ENCODE measurements around the gene ORMDL1.
A peak's percentile ranks its signal among the peaks of the same experiment; 100 is the strongest.

Gene ORMDL1, protein sequence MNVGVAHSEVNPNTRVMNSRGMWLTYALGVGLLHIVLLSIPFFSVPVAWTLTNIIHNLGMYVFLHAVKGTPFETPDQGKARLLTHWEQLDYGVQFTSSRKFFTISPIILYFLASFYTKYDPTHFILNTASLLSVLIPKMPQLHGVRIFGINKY

GRCh38 chr2:189783927-189784867 is at the start of gene ORMDL1, which contains the start of gene PMS1:
TSS of gene ORMDL1 (minus strand) at chr2:189784339. CDS start at chr2:189782595, 1,744 bp downstream.
TSS of gene PMS1 (plus strand) at chr2:189784450. CDS start at chr2:189791810, 7,360 bp downstream.
- peak; percentile 95 for DNase-seq

- no peak for DNase-seq
Measured at GRCh38 chr2:189830510-189830909, 46.4 kb upstream of the ORMDL1 start.

- no peak for DNase-seq
Measured at GRCh38 chr2:189829102-189829833, 45.1 kb upstream of the ORMDL1 start.

GRCh38 chr2:189826039-189826438 is 41.9 kb upstream of the ORMDL1 start:
- DNase-seq: no peak

DNA sequence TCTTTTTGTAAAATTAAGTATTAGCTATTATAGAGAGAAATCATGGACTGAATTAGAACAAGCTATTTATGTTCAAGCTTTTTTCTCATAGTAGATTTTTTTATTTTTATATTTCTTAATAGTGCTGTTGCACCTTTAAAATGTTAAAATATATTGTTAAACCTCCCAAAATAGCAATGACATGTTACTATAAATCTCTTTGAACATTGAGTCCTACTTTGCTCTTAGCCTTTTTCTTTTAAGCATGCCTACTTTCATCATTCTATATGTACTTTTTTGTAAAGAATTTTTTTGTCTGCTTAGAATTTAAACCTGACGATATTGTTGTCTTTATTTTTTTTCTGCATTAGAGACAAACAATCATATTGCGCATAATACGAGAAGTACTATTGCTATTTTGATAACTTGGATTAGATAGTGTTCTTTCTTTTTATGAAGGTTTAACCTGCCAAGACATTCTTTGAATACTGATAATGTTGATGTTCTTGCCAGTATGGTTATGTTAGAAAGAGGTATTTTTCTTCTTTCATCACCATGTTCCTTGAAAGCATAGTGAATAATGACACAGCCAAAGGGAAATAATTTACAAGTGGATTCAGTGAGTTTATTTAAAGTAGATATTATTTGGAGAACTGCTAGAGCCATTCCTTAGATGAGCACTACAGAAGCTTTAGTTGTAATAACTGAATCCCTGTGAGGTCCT is 40.7 kb upstream of the ORMDL1 start:
- DNase-seq: no peak

- no peak for DNase-seq
Measured at GRCh38 chr2:189821953-189822748, 38.0 kb upstream of the ORMDL1 start.

DNA sequence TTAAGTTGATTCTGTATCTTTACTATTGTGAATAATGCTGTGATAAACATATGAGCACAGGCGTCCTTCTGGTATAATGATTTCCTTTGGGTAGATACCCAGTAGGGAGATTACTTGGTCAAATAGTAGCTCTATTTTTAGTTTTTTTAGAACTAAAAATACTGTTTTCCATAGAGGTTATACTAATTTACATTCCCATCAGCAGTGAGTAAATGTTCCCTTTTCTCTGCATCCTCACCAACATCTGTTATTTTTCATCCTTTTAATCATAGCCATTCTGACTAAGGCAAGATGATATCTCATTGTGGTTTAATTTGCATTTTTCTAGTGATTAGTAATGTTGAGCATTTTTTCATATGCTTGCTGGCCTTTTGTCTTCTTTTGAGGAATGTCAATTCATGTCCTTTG is 35.2 kb upstream of the ORMDL1 start:
- DNase-seq: no peak

GRCh38 chr2:189818249-189819038 is 34.3 kb upstream of the ORMDL1 start:
- DNase-seq: no peak

GRCh38 chr2:189803431-189803830 is 19.3 kb upstream of the ORMDL1 start:
- no peak for DNase-seq

GRCh38 chr2:189802396-189802912 is 18.3 kb upstream of the ORMDL1 start:
- no peak for DNase-seq

- DNase-seq: no peak
Measured at GRCh38 chr2:189799531-189799930, 15.4 kb upstream of the ORMDL1 start.

GRCh38 chr2:189799030-189799331 is 14.8 kb upstream of the ORMDL1 start:
- DNase-seq: no peak

DNA sequence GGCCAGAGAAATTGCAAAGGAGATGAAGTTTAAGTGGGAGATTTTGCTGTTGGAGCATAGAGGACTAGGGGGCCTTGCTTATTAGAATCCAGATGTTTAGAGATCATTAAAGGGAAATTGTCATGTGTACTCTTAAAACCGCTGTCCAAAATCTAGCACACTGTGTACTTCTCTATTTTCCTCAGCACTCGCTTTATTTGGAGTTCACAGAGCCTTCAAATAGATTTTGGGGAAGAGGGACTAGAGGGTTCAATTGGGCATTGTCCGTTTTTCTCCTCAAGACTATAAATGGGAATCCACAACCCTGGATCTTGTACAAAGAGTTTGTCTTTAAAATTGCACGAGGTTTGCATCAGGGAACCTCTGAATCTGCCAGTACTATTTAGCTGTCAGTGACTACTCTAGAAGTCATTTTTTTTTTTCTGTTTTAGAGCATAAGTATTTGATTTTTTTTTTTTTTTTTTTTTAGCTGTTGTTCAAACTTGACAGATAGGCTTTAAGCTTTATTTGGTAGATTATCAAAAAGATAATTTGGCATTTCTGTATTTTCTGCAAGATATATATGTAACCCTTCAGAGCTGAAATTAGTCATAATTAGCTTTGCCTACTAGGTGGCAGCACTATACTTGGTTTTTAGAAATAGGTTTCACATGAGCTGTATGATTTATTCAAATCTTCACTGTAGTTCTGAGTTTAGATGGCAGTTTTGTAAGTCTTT is 14.3 kb upstream of the ORMDL1 start:
- DNase-seq: no peak

GRCh38 chr2:189797902-189798301 is 13.8 kb upstream of the ORMDL1 start:
- no peak for DNase-seq

GRCh38 chr2:189794310-189794709 is 10.2 kb upstream of the ORMDL1 start:
- DNase-seq: no peak

DNA sequence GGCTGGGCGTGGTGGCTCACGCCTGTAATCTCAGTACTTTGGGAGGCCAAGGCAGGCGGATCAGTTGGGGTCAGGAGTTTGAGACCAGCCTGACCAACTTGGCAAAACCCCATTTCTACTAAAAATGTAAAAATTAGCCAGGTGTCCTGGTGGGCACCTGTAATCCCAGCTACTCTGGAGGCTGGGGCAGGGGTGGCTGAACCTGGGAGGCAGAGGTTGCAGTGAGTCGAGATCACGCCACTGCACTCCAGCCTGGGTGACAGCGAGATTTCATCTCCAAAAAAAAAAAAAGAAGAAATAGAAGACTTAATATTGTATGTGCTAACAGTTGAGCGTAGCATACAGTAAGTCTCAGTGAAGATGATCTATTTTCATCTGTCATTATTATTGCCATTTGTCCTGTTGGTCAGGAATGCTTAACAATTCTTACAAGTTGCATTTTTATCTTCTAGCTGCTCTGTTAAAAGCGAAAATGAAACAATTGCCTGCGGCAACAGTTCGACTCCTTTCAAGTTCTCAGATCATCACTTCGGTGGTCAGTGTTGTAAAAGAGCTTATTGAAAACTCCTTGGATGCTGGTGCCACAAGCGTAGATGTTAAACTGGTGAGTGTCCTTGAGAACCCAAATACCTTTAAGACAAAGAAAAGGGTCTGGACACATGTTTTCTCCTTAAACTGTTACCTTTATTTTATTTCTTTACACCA is 7.4 kb upstream of the ORMDL1 start:
- no peak for DNase-seq

DNA sequence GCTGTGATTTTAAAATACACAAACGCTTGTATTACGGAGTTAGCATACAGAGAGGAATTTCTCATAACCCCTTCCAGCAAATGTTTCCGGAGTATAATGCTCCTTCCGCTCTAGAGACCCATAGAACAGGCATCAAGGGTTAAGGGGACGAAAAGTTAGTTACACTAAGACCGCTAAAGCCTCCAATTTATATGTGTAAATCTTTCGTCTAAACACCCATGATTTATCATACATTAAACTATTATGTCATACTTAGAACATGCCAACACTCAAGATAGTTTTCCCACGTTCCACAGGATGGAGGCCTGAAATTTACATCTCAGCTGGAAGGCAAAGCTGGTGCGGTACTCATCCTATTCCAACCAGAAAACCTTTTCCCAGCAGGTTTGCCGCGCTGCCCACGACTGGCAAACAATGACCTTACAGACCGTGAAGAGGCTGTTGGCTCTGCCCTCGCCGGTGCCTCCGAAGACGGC is 650 bp downstream of the ORMDL1 start:
- no peak for DNase-seq

DNA sequence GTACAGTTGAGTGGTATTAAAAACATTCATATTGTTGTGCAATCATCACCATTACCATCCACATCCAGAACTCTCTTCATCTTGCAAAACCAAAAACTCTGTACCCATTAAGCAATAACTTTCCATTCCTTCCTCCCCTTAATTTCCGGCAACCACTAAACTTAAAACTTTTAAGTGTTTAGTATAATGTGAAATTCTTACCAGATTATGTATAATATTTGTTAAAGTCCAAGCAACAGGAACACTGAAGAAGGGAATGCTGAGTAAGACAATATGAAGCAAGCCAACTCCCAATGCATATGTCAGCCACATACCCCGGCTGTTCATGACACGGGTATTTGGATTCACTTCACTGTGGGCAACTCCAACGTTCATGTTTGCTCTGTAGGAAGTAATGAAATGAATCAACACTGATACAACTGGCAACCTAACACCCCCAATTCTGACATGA is 1.9 kb downstream of the ORMDL1 start:
- no peak for DNase-seq

- no peak for DNase-seq
Measured at GRCh38 chr2:189772212-189772611, 11.9 kb downstream of the ORMDL1 start.

Data from activated naive CD4-positive, alpha-beta T cell treated with anti-CD3 and anti-CD28 coated beads, Interleukin-2, amount 50 U/mL, for 16 hours (primary cell).